ENCODE results near the gene DHRS7B. TPM values are rescaled to one million over a fixed set of nuclear protein-coding genes. Genes with fewer than 3 reads are reported as not detected.
"Not testable (repeated sequence)": the region's sequence is repeated elsewhere in the genome, so short reads cannot be mapped to it uniquely, and the experiment has no call there.

DHRS7B gene
- total and polyA plus RNA-seq, 10 donors, result 13.3 to 31.3 (median 18.7) TPM

DNA sequence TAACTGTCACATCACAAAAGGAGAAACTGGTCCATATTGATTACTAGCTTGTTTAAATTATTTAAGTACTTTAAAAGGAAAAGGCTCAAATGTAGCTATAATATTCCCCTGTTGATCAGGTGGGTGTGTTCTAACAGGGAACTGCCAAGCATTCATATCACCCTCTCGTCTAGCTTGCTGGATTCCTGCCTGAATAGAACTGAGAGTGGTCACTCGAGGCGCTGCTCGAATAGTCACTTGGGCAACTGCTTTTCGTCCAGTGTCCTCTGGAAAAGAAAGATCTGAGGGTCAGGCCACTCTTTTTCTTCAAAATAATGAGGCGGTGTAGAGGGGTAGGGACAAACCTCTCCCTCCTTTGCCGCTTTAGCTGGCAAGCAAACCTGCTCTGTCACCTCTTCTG lies 47.6 kb upstream of the DHRS7B start:
- 87 to 94% (median 89%) methylated on average over 7 of the region's 7 CpGs for WGBS, 5 donors
- Histone ChIP-seq H3K36me3 (no peaks in the 10 kb centered on the region), H3K27ac (no peak overlapping the region), H3K27me3 (replicated peaks in 1 of 7) (no peaks in the 10 kb centered on the region), H3K9me3 (no peaks in the 10 kb centered on the region), H3K4me3 (no peak overlapping the region), H3K4me1 (no peaks in the 10 kb centered on the region)
- no peak for DNase-seq
- intact Hi-C loops (cut with DNase I; ENCODE audit: low total_unique reads), result no loop called here
- TF ChIP-seq CTCF (IDR thresholded peaks at IDR 0.05 in 8 of 11, conservative IDR thresholded peaks at IDR 0.05 in 3 of 11) (no peak), POLR2A (IDR thresholded peaks at IDR 0.05) (no peak), POLR2AphosphoS5 (IDR thresholded peaks at IDR 0.05) (no peak)

DNA sequence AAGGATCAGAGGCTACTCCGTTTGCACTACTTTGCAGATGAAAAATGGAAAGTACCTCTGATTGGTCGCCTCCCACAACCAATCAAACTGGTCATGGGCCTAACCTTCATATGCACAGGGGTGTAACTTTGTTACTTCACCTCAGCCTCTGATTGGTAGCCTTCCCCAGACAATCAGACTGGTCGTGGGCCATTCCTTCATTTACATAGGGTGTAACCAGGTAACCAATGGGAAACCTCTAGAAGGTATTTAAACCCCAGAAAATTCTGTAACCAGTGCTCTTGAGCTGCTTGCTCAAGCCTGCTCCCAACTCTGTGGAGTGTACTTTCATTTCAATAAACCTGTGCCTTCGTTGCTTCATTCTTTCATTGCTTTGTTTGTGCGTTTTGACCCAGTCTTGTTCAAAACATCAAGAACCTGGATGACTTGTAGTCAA lies 44.7 kb upstream of the DHRS7B start:
- Histone ChIP-seq H3K27ac (no peak overlapping the region), H3K4me3 (no peak overlapping the region), H3K36me3 (no peaks in the 10 kb centered on the region), H3K4me1 (no peaks in the 10 kb centered on the region), H3K27me3 (replicated peaks in 1 of 7) (no peaks in the 10 kb centered on the region), H3K9me3 (no peaks in the 10 kb centered on the region)
- TF ChIP-seq POLR2A (IDR thresholded peaks at IDR 0.05) (no peak), POLR2AphosphoS5 (IDR thresholded peaks at IDR 0.05) (no peak), CTCF (IDR thresholded peaks at IDR 0.05 in 8 of 11, conservative IDR thresholded peaks at IDR 0.05 in 3 of 11) (no peak)
- intact Hi-C loops (cut with DNase I; ENCODE audit: low total_unique reads), result no loop called here
- WGBS, 5 donors, result 78 to 92% (median 83%) methylated on average over 5 of the region's 5 CpGs
- no peak for DNase-seq

- DNase-seq; H3K36me3 ChIP-seq; intact Hi-C loops (cut with DNase I; ENCODE audit: low total_unique reads); H3K27me3 ChIP-seq (replicated peaks in 1 of 7); H3K27ac ChIP-seq; H3K9me3 ChIP-seq; H3K4me1 ChIP-seq; H3K4me3 ChIP-seq: not testable (repeated sequence)
- WGBS, 5 donors, result 89 to 100% (median 100%) methylated on average over 1 of the region's 1 CpG
These were observed 41.5 kb upstream of the DHRS7B start for GRCh38 chr17:21085280-21085679.

DNA sequence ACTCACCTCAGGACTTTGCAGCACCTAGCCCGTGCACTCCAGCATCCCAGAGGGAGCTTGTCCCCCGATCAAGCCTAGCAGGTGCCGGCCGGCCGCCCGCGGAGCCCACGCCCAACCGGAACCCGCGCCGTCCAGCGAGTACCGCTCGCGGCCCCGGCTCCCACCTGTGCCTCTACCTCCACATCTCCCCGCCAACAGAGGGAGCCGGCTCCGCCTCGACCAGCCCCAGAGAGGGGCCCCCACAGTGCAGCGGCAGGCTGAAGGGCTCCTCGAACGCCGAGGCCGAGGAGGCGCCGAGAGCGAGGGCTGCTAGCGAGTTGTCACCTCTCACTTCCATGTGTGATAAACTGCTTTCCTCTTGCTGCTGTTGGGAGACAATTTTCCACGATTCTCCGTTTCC lies 41.1 kb upstream of the DHRS7B start:
- TF ChIP-seq POLR2AphosphoS5 (IDR thresholded peaks at IDR 0.05) (no peak), POLR2A (IDR thresholded peaks at IDR 0.05) (no peak), CTCF (IDR thresholded peaks at IDR 0.05 in 8 of 11, conservative IDR thresholded peaks at IDR 0.05 in 3 of 11) (no peak)
- Histone ChIP-seq H3K4me1 (peaks cover 0 to 6% (median 0%) of the 10 kb centered on the region in 6 donors), H3K27me3 (replicated peaks in 1 of 7) (no peaks in the 10 kb centered on the region), H3K27ac (no peak overlapping the region), H3K4me3 (no peak overlapping the region), H3K9me3 (no peaks in the 10 kb centered on the region), H3K36me3 (no peaks in the 10 kb centered on the region)
- DNase-seq, result peak; percentile 73
- 87 to 98% (median 95%) methylated on average over 23 to 32 of the region's 32 CpGs for WGBS, 5 donors
- intact Hi-C loops (cut with DNase I; ENCODE audit: low total_unique reads), result no loop called here

- whole genome bisulfite sequencing, 5 donors, result 64 to 83% (median 77%) methylated on average over 1 of the region's 1 CpG
- no peaks in the 10 kb centered on the region for H3K36me3 ChIP-seq
- H3K4me1 ChIP-seq, result peaks cover 0 to 7% (median 0%) of the 10 kb centered on the region in 6 donors
- H3K4me3 ChIP-seq, result no peak overlapping the region
- no peak for DNase-seq
- TF ChIP-seq POLR2A (IDR thresholded peaks at IDR 0.05), result no peak
- no peak for TF ChIP-seq POLR2AphosphoS5 (IDR thresholded peaks at IDR 0.05)
- TF ChIP-seq CTCF (IDR thresholded peaks at IDR 0.05 in 8 of 11, conservative IDR thresholded peaks at IDR 0.05 in 3 of 11), result no peak
- H3K27me3 ChIP-seq (replicated peaks in 1 of 7), result no peaks in the 10 kb centered on the region
- no peaks in the 10 kb centered on the region for H3K9me3 ChIP-seq
- intact Hi-C loops (cut with DNase I; ENCODE audit: low total_unique reads), result no loop called here
- H3K27ac ChIP-seq, result no peak overlapping the region
These were observed 37.6 kb upstream of the DHRS7B start for GRCh38 chr17:21089145-21089544.

All from spleen (tissue), 11 donors.